Mucosa of descending colon (tissue), 3 donors: Measurements from ENCODE around the gene THRA. TPM values are rescaled to one million over a fixed set of nuclear protein-coding genes. Genes with fewer than 3 reads are reported as not detected.

Experiments used
- ATAC-seq: fragments of 200-7000 bp; cut with Tn5 transposase; one replicate; pipeline ENCODE4 v1.9.1; 2020; ENCODE audit warnings: mild to moderate bottlenecking, moderate library complexity
- DNase-seq, 3 donors: peaks; one replicate each; pipeline ENCODE4 v3.0.0-alpha.2; 2020
- H3K36me3 ChIP-seq: fragments of 200-600 bp; one replicate; pipeline ENCODE4 v1.8.0; 2021; ENCODE audit warnings: low read depth, mild to moderate bottlenecking
- H3K4me1 ChIP-seq: fragments of 200-600 bp; one replicate; pipeline ENCODE4 v1.8.0; 2021; ENCODE audit warnings: low read depth, mild to moderate bottlenecking
- H3K4me3 ChIP-seq: fragments of 200-600 bp; one replicate; pipeline ENCODE4 v1.8.0; 2021; ENCODE audit warnings: mild to moderate bottlenecking
- H3K9me3 ChIP-seq: fragments of 200-600 bp; one replicate; pipeline ENCODE4 v1.8.0; 2021; ENCODE audit warnings: mild to moderate bottlenecking
- CTCF ChIP-seq: fragments of 200-600 bp; IDR thresholded peaks from one replicate; pipeline ENCODE4 v1.8.0; 2022; ENCODE audit warnings: antibody characterized with exemption, mild to moderate bottlenecking
- intact Hi-C, 2 donors: fragments of 100-400 bp; cut with DNase I in 1 of 2; cut with micrococcal nuclease in 1 of 2; formaldehyde crosslinking; loops; one replicate each; pipeline versions ENCODE4 v1.11.0 to v1.11.1; 2022; cut with DNase I, micrococcal nuclease
- total RNA-seq, 3 donors: library from RNA; stranded (reverse); fragmentation: NEBNext Ultra II Directional in 2 of 3; extraction: Animal tissue kit (Norgen Biotek cat#: 25700) in 2 of 3; gene quantifications; one replicate each; pipeline versions ENCODE4 v1.2.1 to v1.2.4, GENCODE V29; 2021 to 2023
- donor health status: DM: no; HTN: no; CAD: no; lungs with moderate emphysema.
- donor health status: DM: no; HTN: no; CAD: no.
- donor health status: DM: no; HTN: yes; CAD: no.

The THRA gene
- total RNA-seq, 3 donors from 2014 or later, result 56.8 to 114 (median 60.0) TPM

- intact Hi-C loops, result loop anchor here in 1 of 2 donors (10.0 kb wide), 1 partner anchor 142 kb away; the partner anchor contains the start of gene RAPGEFL1
- DNase-seq (peak; percentile 88 to 93 (median 90)), ATAC-seq (peak; percentile 91)
- Histone ChIP-seq H3K4me3 (no peak overlapping the region), H3K4me1 (peaks cover 18% of the 10 kb centered on the region), H3K36me3 (peaks cover 3% of the 10 kb centered on the region), H3K9me3 (no peaks in the 10 kb centered on the region)
- no peak for TF ChIP-seq CTCF
Measured at GRCh38 chr17:40032322-40033320, 30.1 kb upstream of the THRA start.

DNA sequence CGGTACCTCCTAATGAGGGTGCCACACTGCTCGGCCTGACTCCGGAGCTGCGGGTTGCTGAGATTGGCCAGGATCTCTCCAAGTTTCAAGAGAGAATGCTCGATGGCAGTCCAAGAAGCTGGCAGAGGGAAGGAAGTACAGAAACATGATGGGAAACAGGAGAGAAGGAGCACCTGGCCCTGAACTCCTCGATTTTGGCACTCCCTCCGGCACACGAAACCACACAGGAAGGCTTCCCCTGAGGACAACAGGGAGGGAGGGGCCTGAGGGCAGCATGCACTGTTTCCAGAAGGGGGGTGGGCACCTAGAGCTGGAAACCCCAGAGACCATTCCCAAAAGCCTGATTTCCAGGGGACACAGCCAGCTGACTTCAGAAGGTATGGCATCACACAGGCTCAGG lies 29.4 kb upstream of the THRA start:
- DNase-seq, result no peak
- no peaks in the 10 kb centered on the region for H3K9me3 ChIP-seq
- H3K4me3 ChIP-seq, result no peak overlapping the region
- ATAC-seq, result no peak
- intact Hi-C loops, result loop anchor here in 1 of 2 donors (10.0 kb wide), 1 partner anchor 141 kb away; the partner anchor contains the start of gene RAPGEFL1
- H3K4me1 ChIP-seq, result peaks cover 18% of the 10 kb centered on the region
- TF ChIP-seq CTCF, result no peak
- H3K36me3 ChIP-seq, result peaks cover 3% of the 10 kb centered on the region

- Histone ChIP-seq H3K4me3 (no peak overlapping the region), H3K9me3 (no peaks in the 10 kb centered on the region), H3K4me1 (peaks cover 18% of the 10 kb centered on the region), H3K36me3 (peaks cover 1% of the 10 kb centered on the region)
- DNase-seq (no peak), ATAC-seq (no peak)
- TF ChIP-seq CTCF, result no peak
- intact Hi-C loops, result loop anchor here in 1 of 2 donors (10.0 kb wide), 1 partner anchor 140 kb away; the partner anchor contains the start of gene RAPGEFL1
Measured at GRCh38 chr17:40034426-40035161, 28.2 kb upstream of the THRA start.

- TF ChIP-seq CTCF, result peak; percentile 53
- Histone ChIP-seq H3K36me3 (no peaks in the 10 kb centered on the region), H3K4me1 (peaks cover 18% of the 10 kb centered on the region), H3K4me3 (no peak overlapping the region), H3K9me3 (no peaks in the 10 kb centered on the region)
- DNase-seq (peak in 2 of 3 donors; percentile 54 to 72), ATAC-seq (peak; percentile 69)
- intact Hi-C loops, result loop anchor here in 1 of 2 donors (10.0 kb wide), 1 partner anchor 140 kb away; the partner anchor contains the start of gene RAPGEFL1
Measured at GRCh38 chr17:40035162-40035559, 27.6 kb upstream of the THRA start.

- peak in 1 of 3 donors; percentile 59 for DNase-seq
- ATAC-seq, result peak; percentile 68
- intact Hi-C loops, result loop anchor here in 1 of 2 donors (10.0 kb wide), 1 partner anchor 136 kb away; the partner anchor contains the start of gene RAPGEFL1
- no peak overlapping the region for H3K4me3 ChIP-seq
- H3K4me1 ChIP-seq, result peaks cover 8% of the 10 kb centered on the region
- no peak for TF ChIP-seq CTCF
- no peaks in the 10 kb centered on the region for H3K36me3 ChIP-seq
- no peaks in the 10 kb centered on the region for H3K9me3 ChIP-seq
Measured at GRCh38 chr17:40038882-40039513, 23.8 kb upstream of the THRA start.
